ENCODE measurements around the gene SLC25A38. TPM values are rescaled to one million over a fixed set of nuclear protein-coding genes. Genes with fewer than 3 reads are reported as not detected.

SLC25A38 gene
- total RNA-seq, 1 donor from 2014 or later = 25.6 TPM

DNA sequence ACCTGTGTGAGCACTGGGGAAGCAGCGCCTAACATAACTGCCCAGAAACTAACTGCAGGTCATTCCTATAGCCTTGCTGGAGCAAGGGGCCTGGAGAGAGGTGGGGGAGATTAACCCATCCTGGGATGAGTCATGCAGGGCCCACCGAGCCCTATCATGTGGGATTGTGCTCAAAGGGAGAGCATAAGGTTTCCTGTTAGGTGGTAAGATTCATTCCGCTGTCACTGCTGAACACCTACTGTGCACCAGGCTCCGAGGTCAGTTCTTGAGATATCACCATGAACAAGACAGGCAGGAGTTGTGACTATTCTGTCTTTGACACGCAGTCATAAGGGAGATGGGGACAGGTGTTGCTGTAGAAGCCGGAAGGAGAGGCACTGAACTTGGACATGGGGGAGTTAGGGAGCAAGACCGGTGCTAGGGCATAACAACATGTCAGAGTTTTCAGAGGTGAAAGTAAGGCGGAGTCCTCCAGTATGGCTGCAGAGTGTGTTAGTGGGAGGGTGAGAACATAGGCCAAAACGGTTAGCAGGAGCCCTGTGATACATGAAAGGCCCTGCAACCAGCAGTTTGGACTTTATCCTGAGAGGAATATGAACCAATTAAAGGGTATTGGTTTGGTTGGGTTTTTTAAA lies 2.4 kb downstream of the SLC25A38 start:
- TF ChIP-seq, protein P1, sequence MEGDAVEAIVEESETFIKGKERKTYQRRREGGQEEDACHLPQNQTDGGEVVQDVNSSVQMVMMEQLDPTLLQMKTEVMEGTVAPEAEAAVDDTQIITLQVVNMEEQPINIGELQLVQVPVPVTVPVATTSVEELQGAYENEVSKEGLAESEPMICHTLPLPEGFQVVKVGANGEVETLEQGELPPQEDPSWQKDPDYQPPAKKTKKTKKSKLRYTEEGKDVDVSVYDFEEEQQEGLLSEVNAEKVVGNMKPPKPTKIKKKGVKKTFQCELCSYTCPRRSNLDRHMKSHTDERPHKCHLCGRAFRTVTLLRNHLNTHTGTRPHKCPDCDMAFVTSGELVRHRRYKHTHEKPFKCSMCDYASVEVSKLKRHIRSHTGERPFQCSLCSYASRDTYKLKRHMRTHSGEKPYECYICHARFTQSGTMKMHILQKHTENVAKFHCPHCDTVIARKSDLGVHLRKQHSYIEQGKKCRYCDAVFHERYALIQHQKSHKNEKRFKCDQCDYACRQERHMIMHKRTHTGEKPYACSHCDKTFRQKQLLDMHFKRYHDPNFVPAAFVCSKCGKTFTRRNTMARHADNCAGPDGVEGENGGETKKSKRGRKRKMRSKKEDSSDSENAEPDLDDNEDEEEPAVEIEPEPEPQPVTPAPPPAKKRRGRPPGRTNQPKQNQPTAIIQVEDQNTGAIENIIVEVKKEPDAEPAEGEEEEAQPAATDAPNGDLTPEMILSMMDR (IDR thresholded peaks at IDR 0.05; ENCODE audit: unreplicated experiment) = no peak
- H3K27me3 Mint-ChIP-seq (ENCODE audit: low read depth) = no peaks in the 10 kb centered on the region
- H3K4me3 Mint-ChIP-seq = peak overlapping the region; percentile 99
- peaks cover 2% of the 10 kb centered on the region for H3K36me3 Mint-ChIP-seq
- peaks cover 24% of the 10 kb centered on the region for H3K4me1 Mint-ChIP-seq
- H3K27ac Mint-ChIP-seq = no peak overlapping the region
- no peak for DNase-seq (ENCODE audit: low spot score in 2 of 2, unreplicated experiment in 2 of 2)
- no peaks in the 10 kb centered on the region for H3K9me3 Mint-ChIP-seq

DNA sequence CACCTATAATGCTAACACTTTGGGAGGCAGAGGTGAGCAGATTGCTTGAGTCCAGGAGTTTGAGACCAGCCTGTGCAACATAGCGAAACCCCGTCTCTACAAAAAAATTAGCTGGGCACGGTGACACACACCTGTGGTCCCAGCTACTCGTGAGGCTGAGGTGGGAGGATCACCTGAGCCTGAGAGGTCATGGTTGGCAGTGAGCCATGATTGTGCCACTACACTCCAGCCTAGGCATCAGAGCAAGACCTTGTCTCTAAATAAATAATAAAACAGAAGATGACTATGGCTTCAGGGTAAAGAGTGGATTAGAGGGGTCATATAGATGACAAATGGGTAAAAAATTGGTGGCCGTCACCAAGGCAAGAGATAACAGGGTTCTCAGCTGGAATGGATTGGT lies 3.1 kb downstream of the SLC25A38 start:
- H3K4me3 Mint-ChIP-seq = no peak overlapping the region
- H3K4me1 Mint-ChIP-seq = peaks cover 24% of the 10 kb centered on the region
- H3K9me3 Mint-ChIP-seq = no peaks in the 10 kb centered on the region
- no peaks in the 10 kb centered on the region for H3K27me3 Mint-ChIP-seq (ENCODE audit: low read depth)
- no peak for DNase-seq (ENCODE audit: low spot score in 2 of 2, unreplicated experiment in 2 of 2)
- peaks cover 6% of the 10 kb centered on the region for H3K36me3 Mint-ChIP-seq
- H3K27ac Mint-ChIP-seq = no peak overlapping the region
- TF ChIP-seq, protein P1 (IDR thresholded peaks at IDR 0.05; ENCODE audit: unreplicated experiment) = no peak

DNA sequence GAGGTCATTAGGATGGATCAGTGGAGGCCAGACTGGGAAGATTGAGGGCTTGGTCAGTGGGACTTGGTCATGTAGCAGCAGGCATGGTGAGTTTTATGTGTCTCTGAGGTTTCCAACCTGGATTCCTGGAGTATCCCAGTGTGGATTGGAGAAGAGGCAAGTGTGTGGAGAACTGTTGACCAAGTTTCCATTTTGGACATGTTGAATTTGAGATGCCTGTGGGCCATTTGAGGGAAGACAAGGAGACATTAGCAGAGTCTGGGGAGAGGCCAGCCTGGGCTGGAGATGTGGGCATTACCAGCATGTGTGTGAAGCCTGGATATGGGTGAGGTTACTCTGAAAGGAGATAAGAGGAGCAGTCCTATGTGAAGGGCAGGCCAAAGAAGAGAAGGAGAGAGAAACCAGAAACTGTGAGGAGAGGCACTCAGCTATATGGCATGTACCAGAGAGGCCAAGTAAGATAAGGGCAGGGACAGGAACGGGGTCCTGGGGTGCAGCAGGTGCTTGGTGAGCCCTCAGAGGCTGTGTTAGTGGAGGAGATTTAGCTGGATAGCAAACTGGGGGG lies 4.3 kb downstream of the SLC25A38 start:
- H3K27me3 Mint-ChIP-seq (ENCODE audit: low read depth) = no peaks in the 10 kb centered on the region
- peaks cover 21% of the 10 kb centered on the region for H3K4me1 Mint-ChIP-seq
- H3K4me3 Mint-ChIP-seq = no peak overlapping the region
- DNase-seq (ENCODE audit: low spot score in 2 of 2, unreplicated experiment in 2 of 2) = no peak
- TF ChIP-seq, protein P1 (IDR thresholded peaks at IDR 0.05; ENCODE audit: unreplicated experiment) = no peak
- H3K9me3 Mint-ChIP-seq = no peaks in the 10 kb centered on the region
- H3K27ac Mint-ChIP-seq = no peak overlapping the region
- H3K36me3 Mint-ChIP-seq = peaks cover 11% of the 10 kb centered on the region

DNA sequence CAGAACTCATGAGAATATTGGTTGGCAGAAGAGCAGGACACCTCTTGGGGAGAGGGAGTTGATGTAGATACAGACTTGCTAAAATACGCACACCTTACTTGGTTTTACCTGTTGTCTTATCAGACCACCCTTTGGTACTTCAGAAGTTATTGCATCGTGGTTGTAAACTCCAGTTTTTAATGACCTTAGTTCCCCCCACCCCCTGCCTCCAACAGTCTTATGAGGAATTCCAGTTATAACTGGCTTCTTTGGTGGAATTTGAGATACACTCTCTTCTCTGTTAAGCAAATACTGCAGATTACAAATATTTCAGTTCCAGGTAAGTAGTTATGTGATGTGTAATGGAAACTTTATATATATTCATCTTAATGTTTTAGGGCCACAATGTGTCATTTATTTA lies 5.0 kb downstream of the SLC25A38 start:
- no peak overlapping the region for H3K4me3 Mint-ChIP-seq
- H3K27me3 Mint-ChIP-seq (ENCODE audit: low read depth) = no peaks in the 10 kb centered on the region
- TF ChIP-seq, protein P1 (IDR thresholded peaks at IDR 0.05; ENCODE audit: unreplicated experiment) = no peak
- peaks cover 17% of the 10 kb centered on the region for H3K4me1 Mint-ChIP-seq
- no peak for DNase-seq (ENCODE audit: low spot score in 2 of 2, unreplicated experiment in 2 of 2)
- no peak overlapping the region for H3K27ac Mint-ChIP-seq
- H3K36me3 Mint-ChIP-seq = peaks cover 11% of the 10 kb centered on the region
- no peaks in the 10 kb centered on the region for H3K9me3 Mint-ChIP-seq

DNA sequence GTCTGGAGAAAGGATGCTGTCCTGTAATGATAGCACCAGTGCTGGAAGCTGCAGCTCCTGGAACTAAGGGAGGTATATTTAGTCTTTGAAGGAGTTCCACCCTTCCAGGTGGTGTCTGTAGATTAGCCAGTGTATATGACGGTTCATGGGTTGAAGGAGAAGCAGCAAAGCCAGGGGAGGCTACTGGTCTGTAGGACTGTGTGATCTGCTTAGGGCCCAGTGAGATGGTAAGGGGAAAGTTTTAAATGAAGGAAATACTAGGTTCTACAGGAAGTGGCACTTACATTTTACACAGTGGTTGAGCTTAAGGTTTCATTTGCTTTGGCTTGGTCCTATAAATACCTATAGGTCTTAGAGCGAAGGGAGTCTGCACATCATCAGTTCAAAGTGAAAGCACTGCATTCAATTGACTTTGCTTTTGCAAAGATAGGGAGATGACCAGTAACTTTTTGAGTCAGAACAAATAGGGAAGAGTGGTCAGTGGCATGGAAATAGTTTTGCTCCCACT lies 5.6 kb downstream of the SLC25A38 start:
- TF ChIP-seq, protein P1 (IDR thresholded peaks at IDR 0.05; ENCODE audit: unreplicated experiment) = no peak

More for the DNA sequence above, 5.6 kb downstream of the SLC25A38 start:
- peaks cover 15% of the 10 kb centered on the region for H3K36me3 Mint-ChIP-seq
- no peaks in the 10 kb centered on the region for H3K9me3 Mint-ChIP-seq
- no peak overlapping the region for H3K27ac Mint-ChIP-seq
- no peak overlapping the region for H3K4me3 Mint-ChIP-seq
- H3K27me3 Mint-ChIP-seq (ENCODE audit: low read depth) = no peaks in the 10 kb centered on the region
- peaks cover 17% of the 10 kb centered on the region for H3K4me1 Mint-ChIP-seq
- no peak for DNase-seq (ENCODE audit: low spot score in 2 of 2, unreplicated experiment in 2 of 2)
